NCI-H1930 (cell line): ENCODE data around the gene MAGEE1.
A peak's percentile ranks its signal among the peaks of the same experiment; 100 is the strongest.

Source experiments
- DNase-seq, 2 experiments: peaks; one replicate each; lab custom pipeline; 2025; lab: John Stamatoyannopoulos, UW

MAGEE1 gene, protein sequence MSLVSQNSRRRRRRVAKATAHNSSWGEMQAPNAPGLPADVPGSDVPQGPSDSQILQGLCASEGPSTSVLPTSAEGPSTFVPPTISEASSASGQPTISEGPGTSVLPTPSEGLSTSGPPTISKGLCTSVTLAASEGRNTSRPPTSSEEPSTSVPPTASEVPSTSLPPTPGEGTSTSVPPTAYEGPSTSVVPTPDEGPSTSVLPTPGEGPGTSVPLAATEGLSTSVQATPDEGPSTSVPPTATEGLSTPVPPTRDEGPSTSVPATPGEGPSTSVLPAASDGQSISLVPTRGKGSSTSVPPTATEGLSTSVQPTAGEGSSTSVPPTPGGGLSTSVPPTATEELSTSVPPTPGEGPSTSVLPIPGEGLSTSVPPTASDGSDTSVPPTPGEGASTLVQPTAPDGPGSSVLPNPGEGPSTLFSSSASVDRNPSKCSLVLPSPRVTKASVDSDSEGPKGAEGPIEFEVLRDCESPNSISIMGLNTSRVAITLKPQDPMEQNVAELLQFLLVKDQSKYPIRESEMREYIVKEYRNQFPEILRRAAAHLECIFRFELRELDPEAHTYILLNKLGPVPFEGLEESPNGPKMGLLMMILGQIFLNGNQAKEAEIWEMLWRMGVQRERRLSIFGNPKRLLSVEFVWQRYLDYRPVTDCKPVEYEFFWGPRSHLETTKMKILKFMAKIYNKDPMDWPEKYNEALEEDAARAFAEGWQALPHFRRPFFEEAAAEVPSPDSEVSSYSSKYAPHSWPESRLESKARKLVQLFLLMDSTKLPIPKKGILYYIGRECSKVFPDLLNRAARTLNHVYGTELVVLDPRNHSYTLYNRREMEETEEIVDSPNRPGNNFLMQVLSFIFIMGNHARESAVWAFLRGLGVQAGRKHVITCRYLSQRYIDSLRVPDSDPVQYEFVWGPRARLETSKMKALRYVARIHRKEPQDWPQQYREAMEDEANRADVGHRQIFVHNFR

DNA sequence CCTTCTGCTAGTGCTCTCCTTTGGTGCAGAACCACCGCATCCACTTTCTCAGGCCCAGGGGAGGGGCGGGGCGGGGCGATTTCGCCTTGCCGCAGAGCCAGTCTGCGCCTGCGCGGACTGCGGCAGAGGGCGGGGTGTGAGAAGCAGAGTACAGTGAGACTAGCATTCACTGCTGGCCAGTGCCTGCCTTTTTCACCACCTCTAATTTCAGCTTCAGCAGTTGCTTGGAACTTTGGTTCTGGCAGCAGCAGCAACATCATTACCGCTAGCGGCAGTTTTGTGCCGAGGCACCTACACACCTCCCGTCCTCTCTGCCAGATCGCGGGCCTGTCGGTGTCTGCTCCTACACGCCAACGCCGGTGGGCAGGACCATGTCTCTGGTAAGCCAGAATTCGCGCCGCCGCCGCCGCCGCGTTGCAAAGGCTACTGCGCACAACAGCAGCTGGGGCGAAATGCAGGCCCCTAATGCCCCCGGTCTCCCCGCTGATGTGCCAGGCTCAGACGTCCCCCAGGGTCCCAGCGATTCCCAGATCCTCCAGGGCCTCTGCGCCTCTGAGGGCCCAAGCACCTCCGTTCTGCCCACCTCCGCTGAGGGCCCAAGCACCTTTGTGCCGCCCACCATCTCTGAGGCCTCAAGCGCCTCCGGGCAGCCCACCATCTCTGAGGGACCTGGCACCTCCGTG, at the start of gene MAGEE1:
Gene MAGEE1 (plus strand): TSS at position 151 of the 683 bp plus-strand sequence. CDS start 221 bp downstream, at position 372.
- peak in 1 of 2 experiments; percentile 1 for DNase-seq

DNA sequence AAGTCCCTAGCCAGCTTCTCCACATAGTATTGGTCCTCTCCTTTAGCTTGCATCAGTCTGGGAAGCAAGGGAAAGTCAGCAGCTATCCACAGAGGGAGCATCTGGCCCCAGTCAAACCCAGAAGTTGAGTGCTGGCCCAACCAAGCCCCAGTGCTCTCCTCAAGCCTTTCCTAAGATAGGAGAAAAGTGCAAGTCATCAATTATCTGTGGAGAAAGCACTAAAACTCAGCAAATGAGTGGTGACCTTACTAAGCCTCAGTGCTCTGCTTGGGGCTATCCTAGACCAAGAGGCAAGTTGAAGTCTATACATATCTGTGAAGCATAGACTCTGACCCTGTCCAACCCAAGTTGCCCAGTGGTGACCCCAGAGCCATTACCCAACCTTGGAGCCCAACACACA, 28.5 kb upstream of the MAGEE1 start:
- no peak for DNase-seq

DNA sequence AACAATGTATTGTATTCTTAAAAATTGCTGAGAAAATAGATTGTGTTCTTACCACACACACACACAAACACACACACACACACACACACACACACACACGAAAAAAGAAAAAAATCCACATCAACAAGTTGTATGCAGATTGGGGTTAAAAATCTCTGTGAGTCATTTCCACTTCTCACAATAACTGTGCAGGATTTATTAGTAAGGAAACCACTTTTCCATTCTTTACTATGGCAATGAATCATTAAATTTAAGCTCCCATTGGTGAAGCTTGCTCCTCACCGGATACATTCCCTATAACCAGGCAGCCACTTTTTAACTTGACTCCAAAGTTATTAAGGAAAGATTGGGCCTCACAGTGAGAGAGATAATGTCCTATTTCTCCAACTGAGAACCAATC, 19.7 kb upstream of the MAGEE1 start:
- no peak for DNase-seq

DNA sequence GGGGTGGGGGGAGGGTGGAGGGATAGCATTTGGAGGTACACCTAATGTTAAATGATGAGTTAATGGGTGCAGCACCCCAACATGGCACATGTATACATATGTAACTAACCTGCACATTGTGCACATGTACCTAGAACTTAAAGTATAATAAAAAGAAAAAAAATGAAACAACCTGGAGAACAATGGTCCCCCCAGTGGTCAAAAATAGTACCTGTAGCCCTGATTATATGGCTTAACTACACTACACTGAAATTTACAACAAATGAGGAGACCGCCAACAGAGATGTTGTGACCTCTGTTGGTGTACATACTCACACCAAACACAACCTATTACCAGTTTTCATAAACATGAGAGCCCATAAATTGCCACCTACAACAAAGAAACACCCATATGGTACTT, 7.3 kb upstream of the MAGEE1 start:
- no peak for DNase-seq

DNA sequence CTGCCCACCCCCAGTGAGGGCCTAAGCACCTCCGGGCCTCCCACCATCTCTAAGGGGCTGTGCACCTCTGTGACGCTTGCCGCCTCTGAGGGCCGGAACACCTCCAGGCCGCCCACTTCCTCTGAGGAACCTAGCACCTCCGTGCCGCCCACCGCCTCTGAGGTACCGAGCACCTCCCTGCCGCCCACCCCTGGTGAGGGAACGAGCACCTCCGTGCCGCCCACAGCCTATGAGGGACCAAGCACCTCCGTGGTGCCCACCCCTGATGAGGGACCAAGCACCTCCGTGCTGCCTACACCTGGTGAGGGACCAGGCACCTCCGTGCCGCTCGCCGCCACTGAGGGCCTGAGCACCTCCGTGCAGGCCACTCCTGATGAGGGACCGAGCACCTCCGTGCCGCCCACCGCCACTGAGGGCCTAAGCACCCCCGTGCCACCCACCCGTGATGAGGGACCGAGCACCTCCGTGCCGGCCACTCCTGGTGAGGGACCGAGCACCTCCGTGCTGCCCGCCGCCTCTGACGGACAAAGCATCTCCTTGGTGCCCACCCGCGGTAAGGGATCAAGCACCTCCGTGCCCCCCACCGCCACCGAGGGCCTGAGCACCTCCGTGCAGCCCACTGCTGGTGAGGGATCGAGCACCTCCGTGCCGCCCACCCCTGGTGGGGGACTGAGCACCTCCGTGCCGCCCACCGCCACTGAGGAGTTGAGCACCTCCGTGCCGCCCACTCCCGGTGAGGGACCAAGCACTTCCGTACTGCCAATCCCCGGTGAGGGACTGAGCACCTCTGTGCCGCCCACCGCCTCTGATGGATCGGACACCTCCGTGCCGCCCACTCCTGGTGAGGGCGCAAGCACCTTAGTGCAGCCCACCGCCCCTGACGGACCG, 977 bp downstream of the MAGEE1 start:
- DNase-seq = no peak

DNA sequence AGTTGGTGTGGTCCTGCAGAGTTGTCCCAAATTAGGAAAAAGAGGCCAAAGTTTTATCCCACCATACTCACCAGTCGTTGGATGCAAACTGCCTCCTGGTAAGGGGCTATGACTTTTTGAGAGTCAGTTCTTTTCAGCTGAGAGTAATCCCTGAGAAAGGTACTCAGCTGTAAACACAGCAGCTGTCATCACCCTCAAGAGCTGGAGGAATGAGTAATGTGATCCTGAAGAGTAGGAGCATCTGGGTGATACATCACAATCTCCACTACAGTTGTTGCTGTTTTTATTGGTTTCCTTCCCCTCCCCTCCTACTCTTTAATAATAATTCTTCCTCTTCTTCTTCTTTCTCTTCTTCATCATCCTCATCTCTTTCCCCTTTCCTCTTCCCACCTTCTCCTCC, 5.7 kb downstream of the MAGEE1 start:
- no peak for DNase-seq

DNA sequence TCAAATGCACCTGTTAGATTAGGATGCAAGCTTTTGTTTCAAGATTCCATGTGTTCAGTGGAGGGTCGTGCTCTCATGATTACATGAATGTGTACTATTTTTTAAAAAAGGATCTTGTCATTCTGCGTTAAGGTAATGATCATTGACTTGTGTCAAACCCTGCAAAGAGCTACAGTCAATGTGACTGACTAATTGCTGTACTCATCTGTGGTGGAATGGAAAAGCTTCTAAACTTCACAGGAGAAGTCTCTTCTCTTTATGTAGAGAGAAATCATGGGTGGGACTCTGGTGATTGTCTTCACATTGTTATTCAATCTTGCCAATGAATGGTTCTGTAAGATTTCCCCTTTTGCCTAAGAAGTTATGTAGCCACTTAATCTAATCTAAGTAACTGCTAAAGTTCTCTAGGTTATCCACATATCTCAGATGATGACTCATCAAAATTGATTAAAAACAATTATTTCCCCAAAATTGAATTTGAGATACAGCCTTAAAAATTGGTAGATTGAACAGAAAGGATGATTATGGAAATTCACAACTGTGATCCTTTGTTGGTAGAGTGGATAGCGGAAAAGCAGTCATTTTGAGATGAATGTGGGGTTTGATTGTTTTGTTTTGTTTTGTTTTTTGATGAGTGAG, 6.7 kb downstream of the MAGEE1 start:
- DNase-seq = no peak

DNA sequence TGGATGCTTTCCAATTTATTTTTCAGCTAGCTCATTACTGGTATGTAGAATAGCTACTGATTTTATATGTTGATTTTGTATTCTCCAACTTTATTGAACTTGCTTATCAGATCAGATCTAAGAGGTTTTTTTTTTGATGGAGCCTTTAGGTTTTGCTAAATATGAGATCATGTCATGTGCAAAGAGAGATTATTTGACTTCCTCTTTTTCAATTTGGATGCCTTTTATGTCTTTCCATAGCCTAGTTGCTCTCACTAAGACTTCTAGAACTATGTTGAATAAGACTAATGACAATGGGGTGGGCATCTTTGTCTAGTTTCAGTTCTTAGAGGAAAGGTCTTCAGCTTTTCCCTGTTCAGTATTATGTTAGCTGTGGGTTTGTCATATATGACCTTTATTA, 11.7 kb downstream of the MAGEE1 start:
- DNase-seq = no peak

DNA sequence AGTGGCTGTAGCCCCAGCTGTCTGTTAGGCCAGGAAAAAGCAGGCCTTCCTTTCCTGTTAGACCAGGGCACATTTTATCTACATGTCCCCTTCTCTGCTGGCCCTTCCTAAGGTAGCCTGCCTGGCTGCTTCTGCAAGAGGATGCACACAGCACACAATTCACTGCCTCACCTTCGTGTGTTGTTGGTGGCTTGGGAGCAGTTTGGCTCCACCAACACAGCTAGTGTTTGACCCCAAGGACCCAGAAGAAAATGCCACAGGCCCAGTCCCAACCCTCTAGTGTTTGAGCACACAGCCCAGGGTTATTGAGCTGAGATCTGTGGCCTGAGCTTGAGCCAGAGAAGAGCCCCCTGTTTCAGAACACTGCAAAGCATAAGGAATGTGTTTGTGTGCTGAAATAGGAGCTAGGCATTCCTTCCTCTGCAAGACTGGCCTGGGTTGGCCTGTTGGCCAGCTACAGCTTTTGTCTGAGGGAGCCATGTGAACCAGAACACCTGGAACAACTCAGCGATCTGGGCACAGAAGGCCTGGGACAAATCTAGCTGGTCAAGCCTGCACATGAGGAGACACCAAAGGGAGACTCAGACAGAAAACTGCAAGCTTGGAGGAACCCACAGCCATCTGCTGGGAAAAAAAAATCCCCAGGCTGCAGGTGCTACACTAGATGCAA, 26.4 kb downstream of the MAGEE1 start:
- no peak for DNase-seq

DNA sequence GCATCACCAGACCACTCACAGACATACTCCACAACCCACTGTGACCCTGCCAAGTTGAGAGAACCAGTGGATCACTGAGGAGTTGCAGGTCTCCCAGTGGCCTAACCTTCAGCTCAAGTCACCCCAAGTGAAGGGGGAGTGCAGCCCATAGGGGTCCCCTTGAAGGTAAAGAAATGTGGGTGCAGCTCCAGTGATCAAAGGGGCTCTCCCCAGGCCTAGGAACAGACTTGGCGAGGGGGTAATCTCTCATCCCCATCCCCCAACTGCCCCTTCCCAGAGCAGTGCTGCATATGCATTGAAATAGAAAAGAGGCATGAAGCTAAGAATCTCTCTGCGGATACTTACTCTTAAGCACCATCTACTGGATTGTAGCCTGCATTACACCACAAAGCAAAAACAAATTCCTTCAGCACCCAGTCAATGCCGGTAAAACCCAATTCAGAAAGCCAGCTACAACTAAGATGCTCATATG, 27.0 kb downstream of the MAGEE1 start:
- DNase-seq = no peak

DNA sequence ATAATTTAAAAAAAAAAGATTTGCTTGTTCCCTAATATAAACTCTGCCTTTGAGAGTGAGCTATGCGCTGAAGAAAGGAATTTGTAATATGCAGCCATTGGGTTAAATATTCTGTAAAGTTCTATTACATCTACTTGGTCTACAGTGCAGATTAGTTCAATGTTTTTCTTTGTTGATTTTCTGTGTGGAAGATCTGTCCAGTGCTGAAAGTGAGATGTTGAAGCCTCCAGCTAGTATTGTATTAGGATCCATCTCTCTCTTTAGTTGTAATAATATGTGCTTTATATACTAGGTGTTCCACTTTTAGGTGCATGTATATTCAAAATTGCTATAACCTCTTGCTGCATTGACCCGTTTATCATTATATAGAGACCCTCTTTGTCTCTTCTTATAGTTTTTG, 49.8 kb downstream of the MAGEE1 start:
- DNase-seq = no peak
